GM21825 (cell line): Measurements from ENCODE around the gene TSSK2.

Experiments
- ATAC-seq: cut with Tn5 transposase; IDR thresholded peaks from one replicate; pipeline ENCODE4 v1.9.1; 2021; ENCODE audit warnings: mild to moderate bottlenecking, moderate library complexity; ENCODE audit not compliant: unreplicated experiment

The TSSK2 gene

DNA sequence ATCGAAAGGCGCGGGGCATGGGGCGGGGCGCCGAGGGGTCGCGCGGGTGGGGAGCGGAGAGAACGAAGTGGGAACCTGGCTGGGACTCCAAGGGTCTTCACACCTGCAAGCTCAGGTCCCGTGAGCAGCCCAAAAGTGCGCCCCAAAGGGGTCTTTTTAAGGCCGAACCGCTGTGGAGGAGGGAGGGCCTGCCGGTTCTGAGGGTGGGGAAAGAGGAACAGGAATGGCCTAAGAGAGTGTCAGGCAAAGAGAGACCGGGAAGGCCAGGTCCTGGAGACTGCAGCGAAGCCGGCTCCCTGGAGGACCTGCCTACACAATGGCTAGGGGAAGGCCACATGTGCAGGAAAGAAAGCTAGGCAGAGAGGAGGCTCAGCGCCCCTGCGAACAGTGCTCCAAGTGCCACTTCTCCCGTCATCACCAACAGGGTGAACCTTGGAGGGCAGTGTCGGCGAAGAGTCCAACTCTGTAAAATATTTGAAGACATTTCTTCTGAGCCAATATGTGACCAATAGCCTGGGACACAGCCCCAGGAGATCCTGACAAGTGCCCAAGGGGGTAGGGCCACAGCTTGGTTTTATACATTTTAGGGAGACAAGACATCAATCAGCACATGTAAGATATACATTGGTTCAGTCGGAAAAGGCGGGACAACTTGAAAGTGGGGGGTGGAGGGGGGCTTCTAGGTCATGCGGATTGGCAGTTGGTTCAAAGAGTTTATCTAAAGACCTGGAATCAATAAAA lies 8.2 kb upstream of the TSSK2 start:
- ATAC-seq = no peak

DNA sequence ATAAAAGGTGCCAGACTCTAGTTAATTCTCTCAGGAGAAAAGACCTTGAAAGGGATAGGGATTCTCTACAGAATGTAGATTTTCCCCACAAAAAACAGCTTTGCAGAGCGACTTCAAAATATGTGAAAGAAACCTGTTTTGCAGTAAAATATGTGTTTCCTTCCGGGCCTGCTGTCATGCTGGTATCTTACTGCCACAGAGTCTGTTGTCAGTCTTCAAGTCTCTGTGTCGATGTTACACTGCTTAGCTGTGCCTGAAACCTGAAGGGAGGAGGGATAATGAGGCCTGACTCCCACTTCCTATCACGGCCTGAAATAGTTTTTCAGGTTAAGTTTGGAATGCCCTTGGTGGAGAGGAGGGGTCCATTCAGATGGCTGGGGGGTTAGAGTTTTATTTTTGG lies 7.2 kb upstream of the TSSK2 start:
- ATAC-seq = no peak

- ATAC-seq = no peak
Measured at GRCh38 chr22:19124377-19124776, 6.7 kb upstream of the TSSK2 start.

GRCh38 chr22:19125011-19125410 lies 6.1 kb upstream of the TSSK2 start:
- ATAC-seq = no peak

DNA sequence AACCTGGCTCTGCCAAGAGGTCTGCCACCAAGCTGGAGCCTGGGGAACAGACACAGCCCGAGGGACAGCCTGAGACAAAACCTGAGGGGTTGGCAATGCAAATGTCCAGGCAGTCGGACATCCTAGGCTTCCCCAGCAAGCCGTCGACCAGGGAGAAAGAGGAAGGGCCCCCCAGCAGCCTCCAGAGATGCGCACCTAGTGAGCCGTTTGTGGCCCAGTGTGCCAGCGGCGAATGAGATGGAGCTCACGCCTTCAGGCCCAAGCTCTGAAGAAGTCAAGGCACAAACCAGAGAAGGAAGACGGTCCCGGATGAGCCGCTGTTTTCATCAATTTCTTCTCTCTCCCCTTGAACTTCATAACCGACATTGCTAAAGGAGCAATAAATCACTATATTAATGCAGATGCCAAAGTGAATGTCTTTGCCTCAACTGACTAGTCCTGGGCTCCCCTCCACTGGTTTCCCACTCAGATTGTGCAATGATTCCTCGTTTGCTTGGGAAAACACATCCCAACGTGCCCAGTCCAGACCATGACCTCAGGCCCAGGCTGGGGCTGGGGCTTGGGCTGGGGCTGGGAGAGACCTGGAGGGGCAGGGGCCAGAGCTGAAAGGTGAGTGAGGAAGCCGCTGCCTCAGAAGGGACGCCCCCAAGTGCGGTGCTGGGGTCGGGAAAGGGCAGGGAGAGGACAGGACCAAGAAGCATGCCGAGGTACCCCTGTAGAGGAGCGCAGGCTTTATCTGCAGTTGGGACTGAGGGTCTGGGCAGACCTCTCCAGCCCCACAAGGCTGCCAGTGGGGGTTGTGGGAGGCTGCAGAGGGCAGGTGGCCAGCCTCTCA lies 5.4 kb upstream of the TSSK2 start:
- no peak for ATAC-seq

DNA sequence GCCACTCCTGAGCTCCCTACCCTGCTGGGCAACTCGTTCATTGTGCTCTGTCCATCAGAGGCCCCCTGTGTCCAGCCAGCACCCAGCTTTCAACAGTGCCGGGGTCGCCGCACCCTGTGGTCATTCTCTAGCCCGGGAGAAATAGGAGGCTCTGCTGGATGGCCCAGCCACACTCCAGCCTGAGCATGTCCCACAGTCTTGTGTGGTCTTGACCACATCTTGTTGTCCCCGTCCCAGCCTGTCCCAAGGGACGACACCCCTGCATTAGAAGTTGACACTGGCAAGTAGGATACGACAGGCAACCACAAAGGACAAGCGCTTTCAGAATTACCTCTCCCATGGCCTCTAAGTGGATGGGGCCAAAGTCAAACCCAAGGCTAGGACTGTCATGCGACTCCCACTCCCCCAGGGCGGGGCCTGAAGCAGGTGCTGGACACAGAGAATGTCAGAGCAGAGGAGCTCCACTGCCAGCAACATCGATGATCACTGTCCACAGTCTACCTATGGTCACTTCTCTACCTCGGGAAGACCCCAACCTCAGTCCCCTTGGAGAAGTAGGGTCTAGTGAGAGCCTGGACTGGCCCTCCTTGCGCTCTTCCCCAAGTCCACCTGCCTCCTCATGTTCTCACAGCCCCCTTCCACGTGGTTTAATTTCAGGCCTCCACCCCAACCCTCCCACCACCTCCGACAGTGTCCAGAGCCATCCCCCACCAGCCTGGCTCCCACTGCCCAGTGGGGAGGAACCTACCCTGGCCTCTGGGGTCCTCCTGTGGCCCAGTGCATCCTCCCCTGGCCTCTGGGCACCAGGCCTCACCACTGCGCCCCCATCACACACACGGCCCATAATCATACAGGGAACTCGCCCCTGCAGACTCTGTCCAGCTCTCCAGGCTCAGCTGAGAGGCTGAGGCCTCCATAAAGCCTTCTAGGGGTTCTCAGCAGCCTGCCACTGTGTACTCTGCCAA lies 4.5 kb upstream of the TSSK2 start:
- ATAC-seq = no peak

GRCh38 chr22:19127329-19128008 lies 3.6 kb upstream of the TSSK2 start:
- ATAC-seq = no peak

- ATAC-seq = no peak
Measured at GRCh38 chr22:19128009-19128401, 3.1 kb upstream of the TSSK2 start.

DNA sequence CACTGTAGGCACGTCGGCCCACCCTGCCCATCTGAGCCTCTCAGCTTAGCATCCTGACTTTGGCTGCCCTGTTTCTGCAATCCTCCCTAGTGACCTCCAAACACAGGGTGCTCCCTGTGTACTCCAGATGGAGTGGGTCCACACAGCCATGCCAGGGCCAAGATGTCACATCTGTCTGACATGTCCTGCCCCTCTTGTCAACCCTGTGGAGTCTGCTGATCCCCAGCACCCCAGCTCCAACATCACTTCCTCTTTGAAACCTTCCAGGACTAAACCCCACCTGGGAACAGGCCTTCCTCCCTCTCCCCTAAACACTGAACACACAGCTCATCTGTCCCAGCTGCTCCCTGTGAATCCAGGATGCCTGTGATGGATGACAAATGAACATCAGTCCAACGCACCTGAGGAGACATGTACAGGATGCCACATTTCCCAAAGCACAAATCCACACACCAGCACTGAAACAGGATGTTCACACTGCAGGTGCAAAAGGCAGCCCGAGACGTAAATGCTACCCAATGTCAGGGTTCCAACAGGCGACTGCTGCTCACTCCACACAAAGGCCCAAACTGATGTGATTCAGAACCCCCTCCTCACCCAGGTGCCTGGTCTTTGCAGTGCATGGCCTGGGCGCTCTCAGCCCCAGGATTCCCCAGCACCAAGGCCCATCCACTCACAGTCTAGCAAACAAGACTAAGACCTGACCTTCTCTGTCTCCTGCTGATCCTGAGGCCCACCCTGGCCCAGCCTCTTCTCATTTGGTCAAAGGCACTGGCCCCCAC lies 2.0 kb upstream of the TSSK2 start:
- ATAC-seq = no peak

DNA sequence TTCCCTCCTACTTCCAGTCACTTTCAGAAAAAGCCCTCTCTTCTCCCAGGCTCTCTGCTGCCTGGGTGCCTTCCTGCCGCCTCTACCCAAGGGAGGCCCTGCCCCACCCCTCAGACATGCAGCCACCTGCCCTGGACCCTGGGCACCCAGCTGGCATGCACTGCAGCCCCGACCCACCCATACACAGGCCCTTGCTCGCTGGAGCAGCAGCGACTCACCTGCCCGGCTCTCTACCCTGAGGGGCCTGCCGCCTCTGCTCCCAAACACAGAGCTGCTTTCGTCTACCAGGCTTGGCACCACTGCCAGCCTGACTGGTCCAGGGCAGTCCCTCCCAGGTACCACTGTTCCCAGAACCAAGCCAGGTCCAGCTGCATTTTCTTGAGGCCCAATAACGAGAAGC lies 1.2 kb upstream of the TSSK2 start:
- no peak for ATAC-seq

DNA sequence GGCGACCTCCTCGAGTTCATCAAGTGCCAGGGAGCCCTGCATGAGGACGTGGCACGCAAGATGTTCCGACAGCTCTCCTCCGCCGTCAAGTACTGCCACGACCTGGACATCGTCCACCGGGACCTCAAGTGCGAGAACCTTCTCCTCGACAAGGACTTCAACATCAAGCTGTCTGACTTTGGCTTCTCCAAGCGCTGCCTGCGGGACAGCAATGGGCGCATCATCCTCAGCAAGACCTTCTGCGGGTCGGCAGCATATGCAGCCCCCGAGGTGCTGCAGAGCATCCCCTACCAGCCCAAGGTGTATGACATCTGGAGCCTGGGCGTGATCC lies 542 bp downstream of the TSSK2 start:
- ATAC-seq = no peak

- no peak for ATAC-seq
Measured at GRCh38 chr22:19132153-19132552, 1.0 kb downstream of the TSSK2 start.

DNA sequence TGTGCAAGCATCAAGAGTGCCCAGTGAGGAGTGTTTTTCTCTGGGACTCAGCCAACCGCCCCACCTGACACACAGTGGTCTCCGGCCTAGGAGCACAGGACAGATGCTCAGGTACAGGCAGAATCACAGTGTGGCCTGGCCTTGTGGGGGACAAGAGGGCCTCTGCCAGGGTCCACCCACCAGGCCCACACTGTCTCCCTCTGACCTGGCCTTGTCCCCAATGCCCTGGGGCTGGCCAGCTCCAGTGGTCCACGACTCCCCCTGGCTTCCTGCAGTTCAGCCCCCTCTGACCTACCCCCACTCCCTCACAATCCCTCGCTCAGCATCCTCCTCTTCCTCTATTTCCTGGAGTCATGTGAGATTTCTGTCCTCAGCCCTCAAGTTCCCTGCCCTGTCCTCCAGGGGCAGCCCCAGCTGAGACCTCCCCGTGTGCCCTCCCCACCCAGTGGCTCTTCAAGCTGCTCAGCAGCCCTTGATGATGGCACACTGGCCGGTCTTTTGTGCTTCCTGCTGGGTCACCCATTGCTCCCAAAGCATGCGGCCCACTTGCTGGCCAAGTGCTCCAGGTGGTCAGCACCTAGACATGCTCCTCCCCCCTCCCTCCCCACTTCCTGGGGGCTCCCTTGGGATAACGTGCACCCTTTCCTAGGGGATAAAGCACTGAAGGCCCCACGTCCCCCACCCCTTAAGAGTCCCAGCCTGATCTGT lies 1.7 kb downstream of the TSSK2 start:
- no peak for ATAC-seq

DNA sequence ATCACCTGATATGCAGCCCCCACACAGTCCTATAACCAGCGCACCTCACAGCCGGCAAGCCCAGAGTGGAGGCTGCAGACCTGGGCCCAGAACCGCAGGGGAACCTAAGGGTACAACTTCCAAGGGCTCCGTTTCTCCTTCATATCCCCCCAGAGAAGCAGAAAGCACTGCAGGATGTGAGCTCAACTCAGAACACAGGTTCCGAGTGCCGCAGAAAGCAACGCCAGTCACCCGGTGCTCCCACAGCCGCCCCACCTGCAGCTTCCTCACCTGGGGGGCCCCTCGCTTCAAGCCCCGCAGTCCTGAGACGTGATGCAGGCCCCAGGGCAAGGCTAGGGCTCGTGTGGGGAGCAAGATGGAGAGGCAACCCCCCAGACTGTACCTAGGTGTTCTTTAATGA lies 2.5 kb downstream of the TSSK2 start:
- no peak for ATAC-seq

GRCh38 chr22:19134176-19134831 lies 3.2 kb downstream of the TSSK2 start:
- no peak for ATAC-seq

- no peak for ATAC-seq
Measured at GRCh38 chr22:19134874-19135273, 3.8 kb downstream of the TSSK2 start.

DNA sequence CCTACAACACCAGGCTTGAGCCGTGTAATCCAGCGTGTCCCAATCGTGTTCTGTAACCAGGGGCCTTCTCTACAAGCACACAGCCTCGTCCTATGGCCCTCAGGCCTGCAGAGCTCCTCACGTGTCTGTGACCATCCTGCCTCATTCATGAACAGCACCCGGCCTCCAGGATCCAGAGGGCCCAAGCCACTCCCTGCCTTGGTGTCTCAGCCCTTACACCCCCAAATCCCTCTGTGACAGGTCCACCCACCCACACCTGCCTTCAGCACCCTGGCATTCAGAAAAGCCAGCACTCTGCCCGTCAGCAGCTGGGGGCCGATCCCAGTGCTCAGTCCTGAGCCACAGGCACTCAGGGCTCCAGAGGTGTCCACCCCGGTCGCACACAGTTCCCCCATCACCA lies 5.8 kb downstream of the TSSK2 start:
- no peak for ATAC-seq

DNA sequence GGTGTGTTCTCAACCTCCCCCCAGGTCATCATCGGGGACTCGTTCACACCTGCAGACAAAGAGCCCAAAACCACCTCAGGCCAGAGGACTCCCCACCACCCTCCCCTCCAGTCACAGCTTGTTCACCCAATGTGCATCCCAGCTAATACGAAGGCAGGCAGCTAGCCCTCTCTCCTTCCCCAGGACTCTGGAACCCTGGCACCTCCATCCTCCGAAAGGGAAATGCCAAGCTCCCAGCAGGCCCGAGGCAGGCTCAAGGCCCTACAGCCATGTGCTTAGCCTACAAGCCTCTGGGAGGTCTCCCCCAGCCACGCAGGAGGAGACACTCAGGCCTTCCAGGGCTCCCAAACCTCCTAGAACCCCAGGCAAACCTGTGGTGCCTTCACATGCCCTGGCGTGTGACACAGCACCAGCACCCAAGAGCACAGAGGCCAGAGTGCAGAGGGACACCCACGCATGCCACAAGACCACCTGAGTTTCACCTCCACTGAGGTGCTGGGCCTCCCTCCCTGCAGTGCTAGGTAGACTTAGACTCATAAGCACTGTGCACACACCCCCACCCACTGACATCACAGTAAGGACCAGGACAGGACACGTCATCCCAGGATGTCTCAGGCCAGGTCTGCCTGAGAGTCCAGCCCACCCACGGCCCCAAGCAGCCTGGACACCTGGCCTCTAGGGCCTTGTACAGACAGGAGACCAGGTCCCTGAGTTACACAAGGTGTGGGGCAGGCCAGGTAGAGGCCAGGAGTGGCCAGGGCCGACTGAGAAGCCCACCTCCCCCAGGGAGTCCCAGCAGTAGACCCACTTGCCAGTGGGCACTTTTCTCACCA lies 6.5 kb downstream of the TSSK2 start:
- ATAC-seq = no peak
